Effector memory CD4-positive, alpha-beta T cell (primary cell): ENCODE results near the gene EID1.
"Not testable (repeated sequence)": the region's sequence is repeated elsewhere in the genome, so short reads cannot be mapped to it uniquely, and the experiment has no call there.

Source experiments
- DNase-seq, 3 donors: peaks; one replicate each; pipeline ENCODE4 v3.0.0-alpha.2; 2020
- H3K27ac ChIP-seq: 2 replicates; pipeline ENCODE4 v1.7.0; 2013; ENCODE audit warnings: mild to moderate bottlenecking, low read length, moderate library complexity; ENCODE audit not compliant: insufficient read depth, poor library complexity, severe bottlenecking
- H3K27me3 ChIP-seq: replicated peaks from 2 replicates; pipeline ENCODE4 v1.7.0; 2013; ENCODE audit warnings: mild to moderate bottlenecking, low read length; ENCODE audit not compliant: insufficient read depth, control insufficient read depth, poor library complexity, severe bottlenecking
- H3K36me3 ChIP-seq: 2 replicates; pipeline ENCODE4 v1.7.0; 2013; ENCODE audit warnings: mild to moderate bottlenecking, low read length, moderate library complexity; ENCODE audit not compliant: control insufficient read depth, insufficient read depth
- H3K4me1 ChIP-seq: 2 replicates; pipeline ENCODE4 v1.7.0; 2013; ENCODE audit warnings: low read length, mild to moderate bottlenecking; ENCODE audit not compliant: control insufficient read depth, insufficient read depth, poor library complexity, severe bottlenecking
- H3K4me3 ChIP-seq: 2 replicates; pipeline ENCODE4 v1.7.0; 2013; ENCODE audit warnings: low read length, low read depth, mild to moderate bottlenecking; ENCODE audit not compliant: insufficient read depth, poor library complexity, severe bottlenecking
- H3K9me3 ChIP-seq: 2 replicates; pipeline ENCODE4 v1.7.0; 2013; ENCODE audit warnings: mild to moderate bottlenecking, low read length, moderate library complexity; ENCODE audit not compliant: control insufficient read depth

Gene EID1

GRCh38 chr15:48854434-48854833, 23.5 kb upstream of the EID1 start:
- not testable (repeated sequence) for H3K4me1 ChIP-seq, H3K36me3 ChIP-seq, H3K27me3 ChIP-seq, H3K9me3 ChIP-seq, H3K4me3 ChIP-seq, DNase-seq, H3K27ac ChIP-seq

DNA sequence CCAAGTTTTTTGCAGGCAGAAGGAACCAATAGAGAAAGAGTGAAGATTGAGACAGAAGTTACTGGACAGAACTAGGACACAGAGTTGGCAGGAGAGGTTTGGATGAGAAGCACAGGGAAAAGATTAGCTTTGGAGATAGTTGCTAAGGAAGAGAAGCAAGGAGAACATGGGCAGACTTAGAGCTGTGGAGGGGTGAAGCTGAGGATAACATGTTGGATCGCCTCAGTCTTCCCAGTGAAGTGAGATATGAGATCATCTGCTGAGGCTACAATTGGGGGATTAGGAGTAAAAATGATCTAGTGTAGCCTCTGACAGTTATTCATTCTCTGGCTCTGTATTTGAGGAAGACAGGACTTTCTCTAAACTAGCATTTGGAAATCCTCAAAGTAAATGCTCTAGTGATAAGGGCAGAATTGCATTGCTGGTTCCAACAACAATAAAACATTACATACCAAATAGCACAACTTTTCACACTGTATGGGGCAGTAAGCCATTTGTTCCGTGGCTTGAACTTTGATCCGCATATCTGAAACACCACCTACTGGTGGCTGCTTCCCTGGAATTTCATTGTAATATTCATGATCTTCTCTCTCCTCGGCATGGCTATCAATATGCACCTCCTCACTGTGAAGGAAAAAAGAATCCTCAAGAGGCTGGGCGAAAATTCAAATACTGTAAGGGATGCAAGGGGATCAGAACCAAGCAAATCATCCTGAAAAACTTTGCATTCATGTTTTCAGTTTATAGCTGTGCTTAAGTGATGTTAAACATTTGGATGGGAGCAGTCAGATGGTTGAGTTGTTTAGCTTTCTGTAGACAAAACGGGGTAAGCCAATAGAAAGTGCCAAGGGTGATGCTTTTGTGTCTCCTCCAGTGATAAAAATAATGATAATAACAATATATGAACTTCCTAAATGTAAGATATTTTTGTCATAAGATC, 22.2 kb upstream of the EID1 start:
- Histone ChIP-seq H3K36me3 (no peaks in the 10 kb centered on the region), H3K27me3 (no peaks in the 10 kb centered on the region), H3K27ac (no peak overlapping the region), H3K4me3 (no peak overlapping the region), H3K9me3 (no peaks in the 10 kb centered on the region), H3K4me1 (no peaks in the 10 kb centered on the region)
- DNase-seq: no peak

- H3K27me3 ChIP-seq: no peaks in the 10 kb centered on the region
- H3K27ac ChIP-seq: no peak overlapping the region
- H3K4me1 ChIP-seq: no peaks in the 10 kb centered on the region
- H3K36me3 ChIP-seq: no peaks in the 10 kb centered on the region
- H3K9me3 ChIP-seq: no peaks in the 10 kb centered on the region
- no peak for DNase-seq
- H3K4me3 ChIP-seq: no peak overlapping the region
Measured at GRCh38 chr15:48856942-48857341, 21.0 kb upstream of the EID1 start.

DNA sequence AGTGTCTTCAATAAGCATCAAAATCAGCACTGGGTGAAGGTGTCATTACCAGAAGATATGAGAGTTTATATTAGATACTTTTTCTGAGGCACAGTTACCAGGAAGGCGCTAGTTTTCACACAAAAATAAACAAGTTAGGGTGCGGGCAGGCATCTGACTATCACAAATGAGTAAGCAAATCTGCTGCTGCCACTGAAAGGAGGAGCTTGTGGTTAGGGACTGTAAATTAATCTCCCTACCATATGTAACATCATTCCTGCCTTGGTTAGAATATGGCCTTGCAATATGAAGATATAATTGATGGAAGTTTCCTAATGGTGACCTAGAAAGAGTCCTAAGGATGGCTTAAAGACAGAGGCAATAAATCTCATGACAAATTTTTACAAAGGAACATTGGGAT, 19.5 kb upstream of the EID1 start:
- H3K9me3 ChIP-seq: no peaks in the 10 kb centered on the region
- no peak for DNase-seq
- H3K4me3 ChIP-seq: no peak overlapping the region
- H3K27me3 ChIP-seq: no peaks in the 10 kb centered on the region
- no peak overlapping the region for H3K27ac ChIP-seq
- H3K4me1 ChIP-seq: no peaks in the 10 kb centered on the region
- H3K36me3 ChIP-seq: no peaks in the 10 kb centered on the region

- no peaks in the 10 kb centered on the region for H3K4me1 ChIP-seq
- DNase-seq: no peak
- no peak overlapping the region for H3K4me3 ChIP-seq
- no peaks in the 10 kb centered on the region for H3K36me3 ChIP-seq
- no peaks in the 10 kb centered on the region for H3K27me3 ChIP-seq
- H3K9me3 ChIP-seq: no peaks in the 10 kb centered on the region
- H3K27ac ChIP-seq: no peak overlapping the region
Measured at GRCh38 chr15:48859426-48859825, 18.5 kb upstream of the EID1 start.

DNA sequence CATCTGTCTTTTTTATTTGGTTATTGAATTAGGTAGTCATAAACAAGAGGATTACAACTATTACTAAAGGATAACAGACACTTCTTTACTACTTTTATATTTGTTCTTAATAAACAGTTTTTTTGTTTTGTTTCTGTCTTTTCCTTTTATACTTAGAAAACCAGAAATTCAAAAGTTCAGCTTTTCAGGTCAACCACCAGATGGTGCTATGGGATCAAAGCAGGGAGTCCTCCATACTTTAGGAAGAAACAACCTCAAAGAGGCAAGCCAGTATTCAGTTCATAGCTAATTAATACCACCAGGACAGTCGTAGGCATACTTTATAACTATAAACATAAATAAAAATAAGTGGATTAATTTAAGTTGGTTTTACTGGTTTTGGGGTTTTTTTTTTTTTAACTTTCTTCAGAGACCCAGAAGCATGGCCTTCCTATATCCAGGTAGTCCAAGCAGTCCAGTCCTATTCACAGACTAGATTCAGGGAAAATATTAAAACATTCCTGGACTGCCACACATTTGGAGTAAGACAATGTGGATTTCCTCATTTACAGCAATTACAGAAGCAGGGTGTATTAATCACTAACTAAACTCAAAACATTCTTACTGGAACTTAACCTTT, 16.0 kb upstream of the EID1 start:
- Histone ChIP-seq H3K4me3 (no peak overlapping the region), H3K27ac (no peak overlapping the region), H3K4me1 (no peaks in the 10 kb centered on the region), H3K36me3 (no peaks in the 10 kb centered on the region), H3K27me3 (no peaks in the 10 kb centered on the region), H3K9me3 (no peaks in the 10 kb centered on the region)
- DNase-seq: peak in 1 of 3 donors; percentile 27

GRCh38 chr15:48862705-48863104, 15.2 kb upstream of the EID1 start:
- Histone ChIP-seq H3K4me3 (no peak overlapping the region), H3K4me1 (no peaks in the 10 kb centered on the region), H3K27me3 (no peaks in the 10 kb centered on the region), H3K27ac (no peak overlapping the region), H3K9me3 (no peaks in the 10 kb centered on the region), H3K36me3 (no peaks in the 10 kb centered on the region)
- DNase-seq: no peak

GRCh38 chr15:48865370-48866079, 12.4 kb upstream of the EID1 start:
- Histone ChIP-seq H3K4me3 (no peak overlapping the region), H3K9me3 (no peaks in the 10 kb centered on the region), H3K27me3 (no peaks in the 10 kb centered on the region), H3K36me3 (no peaks in the 10 kb centered on the region), H3K27ac (no peak overlapping the region), H3K4me1 (no peaks in the 10 kb centered on the region)
- no peak for DNase-seq

DNA sequence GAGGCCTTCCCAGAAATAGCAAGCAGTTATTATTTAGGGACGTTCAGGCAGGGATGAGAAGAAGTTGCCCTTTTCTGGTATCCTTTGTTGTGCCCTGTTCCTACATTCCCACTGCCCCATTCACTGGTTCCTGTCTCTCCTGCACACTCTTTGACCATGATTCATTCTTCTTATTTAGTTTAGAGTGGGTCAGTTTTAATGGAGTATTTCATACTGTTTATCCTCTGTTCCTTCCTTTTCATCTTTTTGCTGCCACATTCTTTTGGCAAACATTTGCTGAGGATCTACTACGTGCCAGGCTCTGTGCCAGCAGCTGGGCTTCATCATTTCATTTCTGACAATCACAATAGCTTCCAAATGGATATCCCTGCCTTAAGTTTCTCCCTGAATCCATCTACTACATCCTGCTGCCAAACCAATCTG, 11.8 kb upstream of the EID1 start:
- Histone ChIP-seq H3K27ac (no peak overlapping the region), H3K27me3 (no peaks in the 10 kb centered on the region)
- no peak for DNase-seq

DNA sequence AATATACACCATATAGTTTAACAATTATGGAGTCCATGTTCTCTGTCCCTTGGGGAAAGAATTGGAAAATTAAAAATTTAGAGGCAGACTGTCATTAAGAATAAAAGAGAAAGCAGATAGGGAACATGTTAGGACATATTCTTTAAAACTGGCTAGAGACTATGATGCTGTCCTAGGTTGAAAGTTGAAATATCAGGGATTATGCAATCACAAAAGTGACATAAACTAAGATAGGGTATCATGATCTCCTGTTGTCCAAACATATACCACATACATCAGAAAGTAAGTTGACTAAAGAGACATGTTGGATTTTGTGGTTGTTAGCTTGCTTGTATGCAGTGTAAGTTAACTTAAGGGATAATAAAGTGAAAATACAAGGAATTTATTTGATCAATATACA, 9.9 kb upstream of the EID1 start:
- no peak for DNase-seq
- no peaks in the 10 kb centered on the region for H3K9me3 ChIP-seq
- H3K27me3 ChIP-seq: peaks cover 6% of the 10 kb centered on the region
- H3K36me3 ChIP-seq: no peaks in the 10 kb centered on the region
- no peaks in the 10 kb centered on the region for H3K4me1 ChIP-seq
- no peak overlapping the region for H3K27ac ChIP-seq
- no peak overlapping the region for H3K4me3 ChIP-seq

More for the DNA sequence above, 11.8 kb upstream of the EID1 start:
- no peak overlapping the region for H3K4me3 ChIP-seq
- H3K36me3 ChIP-seq: no peaks in the 10 kb centered on the region
- H3K4me1 ChIP-seq: no peaks in the 10 kb centered on the region
- no peaks in the 10 kb centered on the region for H3K9me3 ChIP-seq
